BJ (cell line): ENCODE measurements around the gene BSND. TPM values are rescaled to one million over a fixed set of nuclear protein-coding genes. Genes with fewer than 3 reads are reported as not detected.
A peak's percentile ranks its signal among the peaks of the same experiment; 100 is the strongest.

Experiments
- CTCF ChIA-PET: fragments of 350-600 bp; formaldehyde crosslinking; extraction: SDS; loops from one replicate; lab custom pipeline; 2021; ENCODE audit warnings: antibody characterized with exemption, inconsistent platforms; lab: Yijun Ruan, JAX
- POLR2A ChIA-PET: fragments of 300-600 bp; sonication (Branson Sonifier 250); formaldehyde crosslinking; extraction: SDS; loops from one replicate; lab custom pipeline; 2021; ENCODE audit warnings: antibody characterized with exemption; lab: Charles Lee
- DNase-seq: peaks from one replicate; pipeline ENCODE4 v3.0.0-alpha.2; 2011; ENCODE audit warnings: low read depth
- H3K27me3 ChIP-seq: 2 replicates; pipeline ENCODE4 v1.6.0; 2011; ENCODE audit warnings: low read length; ENCODE audit not compliant: control insufficient read depth, insufficient read depth
- H3K36me3 ChIP-seq: 2 replicates; pipeline ENCODE4 v1.5.1; 2011; ENCODE audit warnings: low read length; ENCODE audit not compliant: control insufficient read depth, insufficient read depth
- H3K4me3 ChIP-seq: 2 replicates; pipeline ENCODE4 v1.5.1; 2011; ENCODE audit warnings: low read depth, mild to moderate bottlenecking, control low read depth, low read length
- CTCF ChIP-seq: IDR thresholded peaks from 2 replicates; pipeline ENCODE4 v1.5.1; 2011; ENCODE audit warnings: low read depth, mild to moderate bottlenecking, control low read depth, inconsistent platforms, low read length, moderate library complexity; ENCODE audit not compliant: insufficient read depth
- polyA plus RNA-seq: library from polyadenylated mRNA; depleted of rRNA; stranded (reverse); fragments of >200 nt; gene quantifications from 2 replicates; pipeline ENCODE4 v1.2.3, GENCODE V29; 2011

The BSND gene
- polyA plus RNA-seq, 1 experiment = not detected

- Histone ChIP-seq H3K36me3 (no peaks in the 10 kb centered on the region), H3K27me3 (peaks cover 9% of the 10 kb centered on the region), H3K4me3 (no peak overlapping the region)
- DNase-seq = no peak
- ChIA-PET CTCF (interaction anchor here (0.7 to 16.5 kb wide), 23 partner anchors 9 to 254 kb away, joined by 3 to 307 read pairs (median 5); partner anchors contain the start of gene DHCR24), POLR2A (no interaction called here)
- TF ChIP-seq CTCF = no peak
These were observed 2.9 kb upstream of the BSND start for GRCh38 chr1:54995835-54996234.

DNA sequence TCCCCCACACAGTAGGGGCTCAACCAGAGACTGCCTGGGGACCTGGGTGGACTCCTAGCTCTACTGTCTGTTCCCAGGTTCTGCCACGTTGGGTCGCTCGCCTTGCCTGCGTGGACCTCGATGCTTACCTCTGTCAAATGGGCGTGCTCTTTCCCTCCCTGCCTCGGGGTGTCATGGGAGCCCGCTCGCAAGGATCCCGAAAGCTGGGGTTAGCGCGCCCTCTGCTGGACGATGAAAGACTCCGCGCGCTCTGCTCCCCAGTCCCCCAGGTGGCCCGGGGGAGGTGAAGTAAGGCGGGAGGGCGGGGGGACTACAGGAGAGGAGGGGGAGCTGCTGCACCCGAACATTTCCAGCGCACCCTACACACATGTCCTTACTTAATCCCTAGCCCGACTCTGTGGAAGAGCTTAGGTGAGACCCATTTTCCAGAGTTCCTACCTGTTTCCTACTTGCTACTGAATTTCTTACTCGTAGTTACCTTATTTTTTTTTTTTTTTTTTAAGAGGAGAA lies 2.3 kb upstream of the BSND start:
- TF ChIP-seq CTCF = peak; percentile 87
- peaks cover 10% of the 10 kb centered on the region for H3K27me3 ChIP-seq
- no peaks in the 10 kb centered on the region for H3K36me3 ChIP-seq
- DNase-seq = no peak
- ChIA-PET CTCF (interaction anchor here (0.7 to 16.5 kb wide), 24 partner anchors 8 to 254 kb away, joined by 3 to 307 read pairs (median 5); partner anchors contain the start of gene DHCR24), POLR2A (no interaction called here)
- no peak overlapping the region for H3K4me3 ChIP-seq

- no peak for TF ChIP-seq CTCF
- Histone ChIP-seq H3K36me3 (no peaks in the 10 kb centered on the region), H3K4me3 (no peak overlapping the region), H3K27me3 (peaks cover 12% of the 10 kb centered on the region)
- ChIA-PET POLR2A (no interaction called here), CTCF (interaction anchor here (0.6 to 16.5 kb wide), 20 partner anchors 8 to 225 kb away, joined by 3 to 307 read pairs (median 6); no protein-coding TSS in a partner anchor)
- no peak for DNase-seq
These were observed 1.6 kb upstream of the BSND start for GRCh38 chr1:54996869-54997710.

DNA sequence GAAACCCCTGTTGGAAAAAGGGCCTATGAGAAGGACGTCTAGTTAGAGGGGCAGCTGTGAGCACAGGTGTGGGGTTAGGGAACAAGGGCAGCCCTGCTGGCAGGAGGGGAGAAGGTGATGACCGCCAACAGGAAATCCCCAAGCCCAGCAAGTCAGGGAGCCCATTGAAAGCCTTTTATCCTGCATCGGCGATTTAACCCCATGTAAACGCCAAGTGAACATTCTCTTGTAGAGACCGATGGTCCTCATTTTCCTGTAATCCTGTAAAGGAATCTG lies 1.1 kb upstream of the BSND start:
- Histone ChIP-seq H3K36me3 (no peaks in the 10 kb centered on the region), H3K4me3 (no peak overlapping the region), H3K27me3 (peaks cover 12% of the 10 kb centered on the region)
- TF ChIP-seq CTCF = no peak
- CTCF ChIA-PET = interaction anchor here (0.6 to 16.5 kb wide), 9 partner anchors 9 to 52 kb away, joined by 3 to 307 read pairs (median 18); no protein-coding TSS in a partner anchor
- DNase-seq = no peak
- POLR2A ChIA-PET = no interaction called here

GRCh38 chr1:54998100-54998499 lies 633 bp upstream of the BSND start:
- H3K36me3 ChIP-seq = no peaks in the 10 kb centered on the region
- ChIA-PET CTCF (interaction anchor here (0.7 to 16.5 kb wide), 8 partner anchors 9 to 53 kb away, joined by 3 to 307 read pairs (median 8); no protein-coding TSS in a partner anchor), POLR2A (no interaction called here)
- TF ChIP-seq CTCF = no peak
- DNase-seq = no peak
- H3K27me3 ChIP-seq = peaks cover 12% of the 10 kb centered on the region
- H3K4me3 ChIP-seq = no peak overlapping the region
